Parathyroid adenoma (tissue), 2 donors: Measurements from ENCODE around the gene ANAPC13.

Experiments used
- H2AFZ ChIP-seq: fragments of 300-600 bp; sonication (generic); one replicate; pipeline ENCODE4 v1.7.0; 2017; ENCODE audit warnings: antibody characterized with exemption, mild to moderate bottlenecking
- H3K27ac ChIP-seq: fragments of 300-600 bp; sonication (generic); one replicate; pipeline ENCODE4 v1.7.0; 2017
- H3K27me3 ChIP-seq: fragments of 300-600 bp; sonication (generic); one replicate; pipeline ENCODE4 v1.7.0; 2017; ENCODE audit warnings: low read length; ENCODE audit not compliant: control insufficient read depth, insufficient read depth
- H3K36me3 ChIP-seq: fragments of 300-600 bp; sonication (generic); one replicate; pipeline ENCODE4 v1.7.0; 2017; ENCODE audit warnings: low read length; ENCODE audit not compliant: control insufficient read depth, insufficient read depth
- H3K4me1 ChIP-seq: fragments of 300-600 bp; sonication (generic); one replicate; pipeline ENCODE4 v1.7.0; 2017; ENCODE audit warnings: control low read depth
- H3K4me2 ChIP-seq: fragments of 300-600 bp; sonication (generic); one replicate; pipeline ENCODE4 v1.7.0; 2017; ENCODE audit warnings: low read length
- H3K4me3 ChIP-seq: fragments of 300-600 bp; sonication (generic); one replicate; pipeline ENCODE4 v1.7.0; 2017; ENCODE audit warnings: low read depth, low read length
- H3K79me2 ChIP-seq: fragments of 300-600 bp; sonication (generic); one replicate; pipeline ENCODE4 v1.7.0; 2017; ENCODE audit warnings: control low read depth
- H3K9ac ChIP-seq: fragments of 300-600 bp; sonication (generic); one replicate; pipeline ENCODE4 v1.7.0; 2017; ENCODE audit warnings: mild to moderate bottlenecking
- H3K9me3 ChIP-seq: fragments of 300-600 bp; sonication (generic); one replicate; pipeline ENCODE4 v1.7.0; 2017; ENCODE audit warnings: low read length; ENCODE audit not compliant: control insufficient read depth
- TF ChIP-seq, protein P1 (sequence below): fragments of 300-600 bp; sonication (generic); IDR thresholded peaks from one replicate; pipeline ENCODE4 v1.7.0; 2017; ENCODE audit warnings: antibody characterized with exemption, mild to moderate bottlenecking
- donor health status: primary hyperparathyroidism.

The ANAPC13 gene

DNA sequence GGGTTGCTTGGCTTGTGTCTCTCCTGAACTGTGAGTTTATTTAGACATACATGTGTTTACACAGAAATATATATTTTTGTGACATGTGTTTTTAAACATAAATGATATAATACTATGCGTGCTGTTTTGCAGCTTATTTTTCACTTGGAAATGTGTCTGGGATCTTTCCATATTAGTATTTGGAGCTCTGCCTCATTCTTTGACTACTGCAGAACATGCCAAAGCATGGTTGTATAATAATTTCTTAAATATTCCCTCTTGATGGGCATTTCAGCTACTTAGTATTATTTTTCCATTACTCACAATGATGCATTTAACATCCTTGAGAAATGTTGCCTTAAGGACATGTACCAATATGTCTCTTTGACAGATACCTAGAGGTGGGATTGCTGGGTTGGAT, 19.5 kb downstream of the ANAPC13 start:
- no peaks in the 10 kb centered on the region for H3K36me3 ChIP-seq
- H3K4me2 ChIP-seq = no peak overlapping the region
- H3K4me3 ChIP-seq = no peak overlapping the region
- no peak overlapping the region for H3K27ac ChIP-seq
- H3K4me1 ChIP-seq = no peaks in the 10 kb centered on the region
- H3K9me3 ChIP-seq = no peaks in the 10 kb centered on the region
- H2AFZ ChIP-seq = no peak overlapping the region
- TF ChIP-seq, protein P1, sequence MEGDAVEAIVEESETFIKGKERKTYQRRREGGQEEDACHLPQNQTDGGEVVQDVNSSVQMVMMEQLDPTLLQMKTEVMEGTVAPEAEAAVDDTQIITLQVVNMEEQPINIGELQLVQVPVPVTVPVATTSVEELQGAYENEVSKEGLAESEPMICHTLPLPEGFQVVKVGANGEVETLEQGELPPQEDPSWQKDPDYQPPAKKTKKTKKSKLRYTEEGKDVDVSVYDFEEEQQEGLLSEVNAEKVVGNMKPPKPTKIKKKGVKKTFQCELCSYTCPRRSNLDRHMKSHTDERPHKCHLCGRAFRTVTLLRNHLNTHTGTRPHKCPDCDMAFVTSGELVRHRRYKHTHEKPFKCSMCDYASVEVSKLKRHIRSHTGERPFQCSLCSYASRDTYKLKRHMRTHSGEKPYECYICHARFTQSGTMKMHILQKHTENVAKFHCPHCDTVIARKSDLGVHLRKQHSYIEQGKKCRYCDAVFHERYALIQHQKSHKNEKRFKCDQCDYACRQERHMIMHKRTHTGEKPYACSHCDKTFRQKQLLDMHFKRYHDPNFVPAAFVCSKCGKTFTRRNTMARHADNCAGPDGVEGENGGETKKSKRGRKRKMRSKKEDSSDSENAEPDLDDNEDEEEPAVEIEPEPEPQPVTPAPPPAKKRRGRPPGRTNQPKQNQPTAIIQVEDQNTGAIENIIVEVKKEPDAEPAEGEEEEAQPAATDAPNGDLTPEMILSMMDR = no peak
- H3K79me2 ChIP-seq = no peaks in the 10 kb centered on the region
- H3K9ac ChIP-seq = no peak overlapping the region
- H3K27me3 ChIP-seq = no peaks in the 10 kb centered on the region

DNA sequence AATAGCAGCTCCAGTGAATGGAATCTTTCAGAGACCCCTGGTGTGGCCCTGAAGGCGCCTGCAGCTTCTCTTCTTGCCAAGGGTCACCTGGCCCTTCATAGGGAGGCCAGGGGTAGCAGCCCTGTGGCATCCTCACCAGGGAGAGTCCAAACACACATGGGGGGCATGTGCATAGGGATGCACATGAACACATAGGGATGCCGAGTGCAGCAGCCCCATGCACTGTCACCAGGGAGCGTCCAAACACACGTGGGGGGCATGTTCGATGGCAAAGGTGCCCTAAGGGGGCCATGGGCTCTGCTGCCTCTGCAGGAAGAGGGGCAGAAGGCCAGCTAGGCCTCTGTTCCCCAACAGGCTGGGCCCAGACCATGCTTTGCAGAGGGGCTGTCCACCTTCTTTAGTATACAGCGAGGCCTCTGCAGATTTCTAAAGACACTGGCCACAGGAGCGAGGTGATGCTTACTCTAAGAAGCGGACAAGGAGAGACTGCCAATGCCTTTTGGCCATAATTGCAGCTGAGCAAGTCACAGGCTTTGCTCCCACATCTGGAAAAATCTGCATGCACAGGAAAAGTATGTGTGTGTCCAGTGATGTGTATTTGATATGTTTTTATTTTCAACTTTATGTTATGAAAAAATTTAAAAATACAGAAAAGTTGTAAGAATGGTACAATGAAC, 21.0 kb downstream of the ANAPC13 start:
- no peak overlapping the region for H3K4me2 ChIP-seq
- H3K9ac ChIP-seq = no peak overlapping the region
- H3K27ac ChIP-seq = no peak overlapping the region
- H2AFZ ChIP-seq = no peak overlapping the region
- no peaks in the 10 kb centered on the region for H3K36me3 ChIP-seq
- H3K9me3 ChIP-seq = no peaks in the 10 kb centered on the region
- no peaks in the 10 kb centered on the region for H3K27me3 ChIP-seq
- H3K79me2 ChIP-seq = no peaks in the 10 kb centered on the region
- TF ChIP-seq, protein P1 = no peak
- H3K4me1 ChIP-seq = peaks cover 3% of the 10 kb centered on the region
- H3K4me3 ChIP-seq = no peak overlapping the region

DNA sequence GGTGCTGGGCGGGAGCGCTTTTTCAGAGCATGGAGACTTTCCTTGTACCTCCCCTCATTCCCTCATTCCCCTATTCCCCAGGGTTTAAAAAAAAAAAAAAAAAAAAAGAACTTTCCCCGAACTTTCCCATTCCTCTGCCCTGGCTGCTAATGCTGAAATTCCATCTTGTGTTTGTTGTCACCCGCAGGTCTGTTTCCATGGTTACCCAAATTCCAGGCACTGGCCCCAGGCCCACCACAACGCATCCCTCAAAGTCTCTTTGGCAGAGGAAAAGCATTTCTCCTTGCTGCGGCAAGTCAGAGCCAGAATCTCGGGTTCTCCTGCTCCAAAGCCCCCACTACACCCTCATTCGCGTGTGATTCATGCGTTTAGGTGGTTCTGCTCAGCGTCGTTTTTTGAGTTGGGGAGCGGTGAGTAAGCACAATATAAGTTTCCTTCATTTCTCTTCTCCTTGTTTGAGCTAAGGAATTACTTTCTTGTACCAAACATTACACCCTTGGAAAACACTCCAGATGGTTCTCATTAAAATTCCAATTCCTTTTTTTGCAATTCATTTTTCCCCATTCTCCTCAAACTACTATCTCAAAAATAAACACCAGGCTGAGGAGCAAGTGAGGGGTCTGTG, 21.6 kb downstream of the ANAPC13 start:
- no peak overlapping the region for H3K4me3 ChIP-seq

DNA sequence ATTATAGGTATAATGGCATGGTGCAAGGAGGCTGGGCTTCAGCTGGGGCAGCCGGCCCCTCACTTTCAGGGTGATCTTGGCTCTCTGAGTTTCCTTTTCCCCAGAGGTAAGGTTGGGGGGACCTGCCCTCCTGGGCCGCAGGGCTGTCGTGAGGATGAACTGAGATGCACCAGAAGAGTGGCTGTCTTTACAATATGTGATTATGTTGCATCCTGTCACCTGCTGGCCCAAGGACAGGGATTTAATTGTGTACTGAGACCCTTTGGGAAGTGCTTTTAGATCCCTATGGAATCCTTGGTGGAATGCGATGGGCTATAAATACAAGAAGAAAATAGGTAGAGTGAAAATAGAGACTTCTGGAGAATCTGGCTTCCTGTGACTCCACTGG, 22.1 kb downstream of the ANAPC13 start:
- no peak overlapping the region for H2AFZ ChIP-seq
- peaks cover 3% of the 10 kb centered on the region for H3K4me1 ChIP-seq
- H3K4me3 ChIP-seq = no peak overlapping the region
- no peaks in the 10 kb centered on the region for H3K36me3 ChIP-seq
- H3K27ac ChIP-seq = no peak overlapping the region
- no peak overlapping the region for H3K9ac ChIP-seq
- H3K79me2 ChIP-seq = no peaks in the 10 kb centered on the region
- H3K27me3 ChIP-seq = no peaks in the 10 kb centered on the region
- TF ChIP-seq, protein P1 = no peak
- no peak overlapping the region for H3K4me2 ChIP-seq
- no peaks in the 10 kb centered on the region for H3K9me3 ChIP-seq

More for the DNA sequence above, 21.6 kb downstream of the ANAPC13 start:
- no peak overlapping the region for H3K27ac ChIP-seq
- no peaks in the 10 kb centered on the region for H3K79me2 ChIP-seq
- H3K4me1 ChIP-seq = peaks cover 3% of the 10 kb centered on the region
- H3K27me3 ChIP-seq = no peaks in the 10 kb centered on the region
- no peak overlapping the region for H2AFZ ChIP-seq
- TF ChIP-seq, protein P1 = no peak
- no peak overlapping the region for H3K9ac ChIP-seq
- no peak overlapping the region for H3K4me2 ChIP-seq
- H3K9me3 ChIP-seq = no peaks in the 10 kb centered on the region
- H3K36me3 ChIP-seq = no peaks in the 10 kb centered on the region
